Lower lobe of right lung (tissue), 2 donors: ENCODE results near the gene PGM3. TPM values are rescaled to one million over a fixed set of nuclear protein-coding genes. Genes with fewer than 3 reads are reported as not detected.

ENCODE experiments used
- ATAC-seq, 2 donors: fragments of 200-7000 bp; cut with Tn5 transposase; one replicate each; pipeline ENCODE4 v1.9.1; 2020 to 2022; ENCODE audit warnings: mild to moderate bottlenecking in 2 of 2, moderate library complexity in 2 of 2
- DNase-seq: peaks from one replicate; pipeline ENCODE4 v3.0.0-alpha.2; 2020
- H3K27ac ChIP-seq: fragments of 200-600 bp; one replicate; pipeline ENCODE4 v1.8.0; 2022
- H3K27me3 ChIP-seq: fragments of 200-600 bp; one replicate; pipeline ENCODE4 v1.8.0; 2022; ENCODE audit warnings: low read depth
- H3K36me3 ChIP-seq: fragments of 200-600 bp; one replicate; pipeline ENCODE4 v1.8.0; 2022; ENCODE audit warnings: mild to moderate bottlenecking
- H3K4me1 ChIP-seq: fragments of 200-600 bp; one replicate; pipeline ENCODE4 v1.8.0; 2022
- H3K4me3 ChIP-seq: fragments of 200-600 bp; one replicate; pipeline ENCODE4 v1.8.0; 2022; ENCODE audit warnings: mild to moderate bottlenecking
- H3K9me3 ChIP-seq: fragments of 200-600 bp; one replicate; pipeline ENCODE4 v1.8.0; 2022
- CTCF ChIP-seq: fragments of 200-600 bp; IDR thresholded peaks from one replicate; pipeline ENCODE4 v1.8.0; 2022; ENCODE audit warnings: antibody characterized with exemption, mild to moderate bottlenecking
- intact Hi-C: fragments of 100-400 bp; cut with DNase I; formaldehyde crosslinking; loops from one replicate; pipeline ENCODE4 v1.11.0; 2022
- total RNA-seq: library from RNA; stranded (reverse); fragmentation: NEBNext Ultra II Directional; extraction: Animal tissue kit (Norgen Biotek cat#: 25700); gene quantifications from one replicate; pipeline ENCODE4 v1.2.1, GENCODE V29; 2021
- donor health status: DM: no; HTN: yes; CAD: no; lungs with severe emphysema.

The PGM3 gene
- total RNA-seq, 1 donor from 2014 or later, result 34.9 TPM

- Histone ChIP-seq H3K27me3 (no peaks in the 10 kb centered on the region), H3K9me3 (no peaks in the 10 kb centered on the region), H3K27ac (no peak overlapping the region), H3K4me3 (no peak overlapping the region), H3K4me1 (no peaks in the 10 kb centered on the region), H3K36me3 (peaks cover 33% of the 10 kb centered on the region)
- intact Hi-C loops, result no loop called here
- ATAC-seq (no peak), DNase-seq (no peak)
- no peak for TF ChIP-seq CTCF
Observed at GRCh38 chr6:83117802-83118201, 75.3 kb downstream of the PGM3 start.

Other genes with a start within 250 kb of the PGM3 start
- gene UBE3D, start 127.4 kb downstream of the PGM3 start, total RNA-seq, result 5.3 TPM
- 26.3 TPM for gene DOP1A, start 125.6 kb downstream of the PGM3 start, total RNA-seq
- 3.9 TPM for gene RWDD2A, start 92 bp upstream of the PGM3 start, total RNA-seq
- 12.9 TPM for gene ME1, start 237.8 kb upstream of the PGM3 start, total RNA-seq